ENCODE data around the gene HADHA.

The HADHA gene

DNA sequence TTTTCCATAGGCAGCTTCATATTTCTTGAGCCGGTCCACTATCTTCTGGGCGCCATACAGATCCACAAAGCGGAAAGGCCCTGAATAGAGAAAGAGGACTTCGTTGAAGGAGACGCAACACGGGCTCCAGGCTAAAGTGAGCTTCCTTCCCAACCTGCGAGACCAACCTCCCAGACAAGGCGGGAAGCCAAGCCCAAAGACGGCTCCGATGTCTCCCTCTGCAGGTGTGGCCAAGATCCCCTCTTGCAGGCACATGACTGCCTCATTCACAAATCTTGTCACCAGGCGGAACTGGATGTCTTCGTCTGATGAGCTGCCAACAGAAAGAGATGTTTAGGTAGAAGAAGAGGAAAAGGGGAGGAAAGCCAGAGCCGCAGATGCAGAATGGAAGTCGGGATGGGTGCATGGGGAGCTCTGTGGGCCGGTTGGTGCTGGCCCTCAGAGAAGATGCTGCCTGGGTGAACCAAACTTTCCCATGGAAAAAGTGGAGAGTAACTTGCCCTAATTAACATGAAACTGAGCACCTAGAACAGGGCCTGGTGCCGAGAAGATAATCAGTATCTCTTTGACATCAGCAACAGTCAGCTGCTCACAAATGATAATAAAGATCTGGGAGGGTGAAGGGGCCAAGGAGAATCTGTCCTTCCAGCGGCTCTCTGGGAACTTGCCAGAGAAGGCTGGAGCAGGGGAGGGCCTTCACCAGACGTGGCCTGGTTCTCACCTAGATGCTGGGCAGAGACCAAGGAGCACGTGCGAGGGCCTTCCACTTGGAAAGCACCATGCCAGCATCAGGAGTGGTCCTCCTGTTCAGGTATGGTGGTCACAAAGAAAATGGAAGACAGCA is 52.9 kb downstream of the HADHA start:
- no peak overlapping the region for H3K4me3 ChIP-seq (ENCODE audit: insufficient read length, low read depth)
- no peaks in the 10 kb centered on the region for H3K9me3 ChIP-seq (ENCODE audit: insufficient read depth, low read length)
- no peak overlapping the region for H3K9ac ChIP-seq (ENCODE audit: insufficient read length, low read depth)
- H3K4me1 ChIP-seq (ENCODE audit: insufficient read depth, insufficient read length) = peaks cover 3% of the 10 kb centered on the region
- H3K36me3 ChIP-seq (ENCODE audit: insufficient read depth, insufficient read length, low read length) = peaks cover 75% of the 10 kb centered on the region
- DNase-seq (ENCODE audit: low read depth, low spot score) = no peak
- H3K27me3 ChIP-seq (ENCODE audit: insufficient read depth, insufficient read length) = no peaks in the 10 kb centered on the region
- TF ChIP-seq SUZ12 (IDR thresholded peaks at IDR 0.05; ENCODE audit: extremely low read depth, insufficient read depth, insufficient read length) (no peak), ZNF274 (IDR thresholded peaks at IDR 0.05; ENCODE audit: low read depth, low read length) (no peak), YY1 (IDR thresholded peaks at IDR 0.05; ENCODE audit: insufficient read depth, insufficient read length) (no peak)

DNA sequence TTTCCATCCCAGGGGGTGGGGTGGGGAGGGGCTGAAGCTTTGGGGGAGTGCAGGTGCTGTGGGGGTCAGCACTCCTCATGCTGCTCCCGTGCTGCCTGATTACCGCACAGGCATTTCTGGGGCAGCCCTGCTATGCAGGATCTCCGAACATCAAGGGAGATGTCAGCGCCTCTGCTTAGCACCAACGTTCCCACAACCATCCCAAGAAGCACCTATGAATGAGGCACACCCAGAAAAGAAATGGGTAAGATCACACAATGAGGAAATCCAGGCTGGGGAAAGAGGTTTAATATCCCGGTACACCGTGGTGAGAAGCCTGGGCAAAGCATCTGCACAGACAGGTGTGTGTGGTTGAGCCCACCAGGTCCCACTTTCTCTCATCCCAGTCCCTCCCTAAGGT is 54.1 kb downstream of the HADHA start:
- H3K9ac ChIP-seq (ENCODE audit: insufficient read length, low read depth) = no peak overlapping the region
- H3K36me3 ChIP-seq (ENCODE audit: insufficient read depth, insufficient read length, low read length) = peaks cover 64% of the 10 kb centered on the region
- H3K4me3 ChIP-seq (ENCODE audit: insufficient read length, low read depth) = no peak overlapping the region
- DNase-seq (ENCODE audit: low read depth, low spot score) = no peak
- no peaks in the 10 kb centered on the region for H3K9me3 ChIP-seq (ENCODE audit: insufficient read depth, low read length)
- no peak for TF ChIP-seq YY1 (IDR thresholded peaks at IDR 0.05; ENCODE audit: insufficient read depth, insufficient read length)
- no peak for TF ChIP-seq SUZ12 (IDR thresholded peaks at IDR 0.05; ENCODE audit: extremely low read depth, insufficient read depth, insufficient read length)
- no peak for TF ChIP-seq ZNF274 (IDR thresholded peaks at IDR 0.05; ENCODE audit: low read depth, low read length)
- peaks cover 5% of the 10 kb centered on the region for H3K27me3 ChIP-seq (ENCODE audit: insufficient read depth, insufficient read length)
- peaks cover 3% of the 10 kb centered on the region for H3K4me1 ChIP-seq (ENCODE audit: insufficient read depth, insufficient read length)

DNA sequence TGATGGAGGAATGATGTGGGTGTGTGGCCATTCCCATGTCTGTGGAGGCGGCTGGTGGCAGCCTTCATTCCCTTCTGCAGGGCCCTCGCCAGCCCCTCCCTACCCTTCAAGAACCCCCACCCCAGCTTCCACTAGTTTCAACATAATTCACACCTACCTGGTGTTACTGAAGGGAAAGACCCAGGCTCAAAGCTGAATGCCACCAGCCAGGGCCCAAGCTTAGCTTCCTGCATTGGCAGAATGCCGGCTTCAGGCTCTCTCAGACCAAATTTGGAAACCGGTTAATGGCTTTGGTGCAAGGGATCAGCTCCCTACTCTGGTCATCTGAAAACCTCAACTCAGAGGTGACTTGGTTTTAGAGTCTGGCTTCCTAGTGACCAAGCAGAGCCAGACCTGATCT is 54.7 kb downstream of the HADHA start:
- no peak for DNase-seq (ENCODE audit: low read depth, low spot score)
- Histone ChIP-seq H3K9ac (ENCODE audit: insufficient read length, low read depth) (no peak overlapping the region), H3K4me3 (ENCODE audit: insufficient read length, low read depth) (no peak overlapping the region), H3K27me3 (ENCODE audit: insufficient read depth, insufficient read length) (peaks cover 7% of the 10 kb centered on the region), H3K4me1 (ENCODE audit: insufficient read depth, insufficient read length) (peaks cover 3% of the 10 kb centered on the region), H3K36me3 (ENCODE audit: insufficient read depth, insufficient read length, low read length) (peaks cover 58% of the 10 kb centered on the region), H3K9me3 (ENCODE audit: insufficient read depth, low read length) (no peaks in the 10 kb centered on the region)
- TF ChIP-seq ZNF274 (IDR thresholded peaks at IDR 0.05; ENCODE audit: low read depth, low read length) = no peak
- TF ChIP-seq SUZ12 (IDR thresholded peaks at IDR 0.05; ENCODE audit: extremely low read depth, insufficient read depth, insufficient read length) = no peak
- no peak for TF ChIP-seq YY1 (IDR thresholded peaks at IDR 0.05; ENCODE audit: insufficient read depth, insufficient read length)

DNA sequence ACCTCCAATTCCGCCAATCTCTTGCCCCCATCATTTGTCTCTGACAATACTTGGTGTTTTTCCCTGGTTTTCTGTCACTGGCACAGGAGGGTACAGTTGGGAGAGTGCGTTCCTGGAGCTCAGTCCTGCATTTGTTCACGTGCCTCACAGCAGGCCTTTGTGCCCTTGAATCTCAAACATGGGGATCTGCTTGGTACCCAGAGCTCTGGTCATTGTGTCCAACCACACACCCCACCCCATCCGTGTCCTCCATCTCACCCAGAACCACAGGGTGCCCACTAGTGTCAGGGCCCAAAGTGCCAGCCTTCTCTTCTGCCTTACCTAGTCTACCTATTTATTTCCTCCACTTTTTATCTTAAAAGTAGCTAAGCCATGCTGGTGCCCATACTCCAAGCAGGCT is 55.3 kb downstream of the HADHA start:
- Histone ChIP-seq H3K9ac (ENCODE audit: insufficient read length, low read depth) (no peak overlapping the region), H3K36me3 (ENCODE audit: insufficient read depth, insufficient read length, low read length) (peaks cover 54% of the 10 kb centered on the region), H3K4me3 (ENCODE audit: insufficient read length, low read depth) (no peak overlapping the region), H3K27me3 (ENCODE audit: insufficient read depth, insufficient read length) (peaks cover 7% of the 10 kb centered on the region), H3K4me1 (ENCODE audit: insufficient read depth, insufficient read length) (peaks cover 5% of the 10 kb centered on the region), H3K9me3 (ENCODE audit: insufficient read depth, low read length) (no peaks in the 10 kb centered on the region)
- no peak for DNase-seq (ENCODE audit: low read depth, low spot score)
- TF ChIP-seq SUZ12 (IDR thresholded peaks at IDR 0.05; ENCODE audit: extremely low read depth, insufficient read depth, insufficient read length) (no peak), ZNF274 (IDR thresholded peaks at IDR 0.05; ENCODE audit: low read depth, low read length) (no peak), YY1 (IDR thresholded peaks at IDR 0.05; ENCODE audit: insufficient read depth, insufficient read length) (no peak)

DNA sequence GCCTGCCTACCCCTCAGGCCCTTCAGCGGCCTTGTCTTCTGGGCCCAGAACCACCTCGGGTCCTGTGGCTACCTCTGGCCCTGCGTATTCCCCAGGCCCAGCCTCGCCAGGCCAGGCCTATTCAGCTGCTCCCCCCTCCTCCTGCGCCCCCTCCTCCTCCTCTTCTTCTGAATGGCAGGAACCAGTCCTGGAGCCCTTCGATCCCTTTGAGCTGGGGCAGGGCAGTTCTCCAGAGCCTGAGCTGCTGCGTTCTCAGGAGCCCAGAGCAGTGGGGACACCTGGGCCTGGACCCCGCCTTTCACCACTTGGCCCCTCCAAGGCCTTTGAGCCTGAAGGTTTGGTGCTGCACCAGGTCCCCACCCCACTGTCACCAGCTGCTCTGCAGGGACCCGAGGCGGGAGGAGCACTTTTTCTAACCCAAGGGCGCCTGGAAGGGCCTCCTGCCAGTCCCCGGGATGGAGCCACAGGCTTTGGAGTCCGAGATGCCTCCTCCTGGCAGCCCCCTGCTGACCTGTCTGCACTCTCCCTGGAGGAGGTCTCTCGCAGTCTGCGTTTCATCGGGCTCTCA is 56.8 kb downstream of the HADHA start:
- Histone ChIP-seq H3K27me3 (ENCODE audit: insufficient read depth, insufficient read length) (peaks cover 7% of the 10 kb centered on the region), H3K9me3 (ENCODE audit: insufficient read depth, low read length) (no peaks in the 10 kb centered on the region), H3K4me3 (ENCODE audit: insufficient read length, low read depth) (no peak overlapping the region), H3K36me3 (ENCODE audit: insufficient read depth, insufficient read length, low read length) (peaks cover 39% of the 10 kb centered on the region), H3K9ac (ENCODE audit: insufficient read length, low read depth) (no peak overlapping the region), H3K4me1 (ENCODE audit: insufficient read depth, insufficient read length) (peaks cover 5% of the 10 kb centered on the region)
- TF ChIP-seq SUZ12 (IDR thresholded peaks at IDR 0.05; ENCODE audit: extremely low read depth, insufficient read depth, insufficient read length) = no peak
- no peak for TF ChIP-seq YY1 (IDR thresholded peaks at IDR 0.05; ENCODE audit: insufficient read depth, insufficient read length)
- no peak for TF ChIP-seq ZNF274 (IDR thresholded peaks at IDR 0.05; ENCODE audit: low read depth, low read length)
- no peak for DNase-seq (ENCODE audit: low read depth, low spot score)

DNA sequence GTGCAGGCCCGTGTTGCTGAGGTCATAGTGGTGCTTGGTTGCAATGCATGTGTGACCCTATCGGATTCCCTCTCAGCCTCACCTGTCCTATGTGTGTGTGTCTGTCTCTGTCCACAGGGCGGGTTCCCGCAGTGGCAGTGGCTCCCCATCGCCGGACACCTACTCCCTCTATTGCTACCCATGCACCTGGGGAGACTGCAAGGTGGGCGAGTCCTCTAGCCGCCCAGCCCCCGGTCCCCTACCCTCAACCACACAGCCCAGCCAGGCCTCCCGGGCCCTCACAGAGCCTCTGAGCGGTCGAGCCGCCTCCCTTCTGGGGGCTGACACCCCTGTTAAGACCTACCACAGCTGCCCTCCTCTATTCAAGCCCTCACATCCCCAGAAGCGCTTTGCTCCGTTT is 57.3 kb downstream of the HADHA start:
- Histone ChIP-seq H3K4me1 (ENCODE audit: insufficient read depth, insufficient read length) (peaks cover 9% of the 10 kb centered on the region), H3K36me3 (ENCODE audit: insufficient read depth, insufficient read length, low read length) (peaks cover 36% of the 10 kb centered on the region), H3K9me3 (ENCODE audit: insufficient read depth, low read length) (no peaks in the 10 kb centered on the region), H3K9ac (ENCODE audit: insufficient read length, low read depth) (no peak overlapping the region), H3K4me3 (ENCODE audit: insufficient read length, low read depth) (no peak overlapping the region), H3K27me3 (ENCODE audit: insufficient read depth, insufficient read length) (peaks cover 7% of the 10 kb centered on the region)
- no peak for DNase-seq (ENCODE audit: low read depth, low spot score)
- no peak for TF ChIP-seq SUZ12 (IDR thresholded peaks at IDR 0.05; ENCODE audit: extremely low read depth, insufficient read depth, insufficient read length)
- no peak for TF ChIP-seq ZNF274 (IDR thresholded peaks at IDR 0.05; ENCODE audit: low read depth, low read length)
- no peak for TF ChIP-seq YY1 (IDR thresholded peaks at IDR 0.05; ENCODE audit: insufficient read depth, insufficient read length)

DNA sequence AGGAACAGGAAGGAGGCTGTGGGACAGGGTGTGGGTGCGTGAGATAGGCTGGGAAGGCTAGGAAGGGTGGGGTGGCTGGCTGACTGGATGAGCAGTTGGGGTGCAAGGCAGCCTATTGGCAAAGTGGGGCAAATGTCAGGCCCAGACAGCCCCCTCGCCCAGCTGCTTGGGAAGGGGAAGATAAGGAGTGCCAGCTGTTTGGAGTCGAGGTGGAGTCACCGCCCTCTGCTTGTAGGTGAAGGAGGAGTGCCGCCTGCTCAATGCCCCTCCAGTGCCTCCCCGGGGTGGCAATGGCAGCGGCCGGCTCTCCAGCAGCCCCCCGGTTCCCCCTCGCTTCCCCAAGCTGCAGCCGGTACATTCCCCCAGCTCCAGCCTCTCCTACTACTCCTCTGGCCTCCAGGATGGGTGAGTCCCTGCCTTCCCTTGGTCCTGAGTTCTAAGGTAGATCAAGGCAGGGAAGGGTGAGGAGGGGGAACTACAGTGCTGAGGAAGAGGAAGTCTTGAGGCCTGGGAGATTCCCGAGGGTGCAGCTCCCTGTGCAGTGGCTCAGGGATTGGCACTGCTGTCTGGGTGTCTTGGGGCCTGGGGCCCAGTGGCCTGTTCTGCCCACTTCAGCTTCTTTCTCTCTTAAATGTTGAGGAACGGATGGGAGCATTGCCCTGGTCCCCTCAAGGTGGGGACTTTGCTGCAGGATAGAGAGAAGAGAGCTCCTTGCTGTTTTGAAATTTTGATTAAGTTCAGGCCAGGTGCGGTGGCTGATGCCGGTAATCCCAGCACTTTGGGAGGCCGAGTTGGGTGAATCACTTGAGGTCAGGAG is 58.3 kb downstream of the HADHA start:
- TF ChIP-seq SUZ12 (IDR thresholded peaks at IDR 0.05; ENCODE audit: extremely low read depth, insufficient read depth, insufficient read length) (no peak), YY1 (IDR thresholded peaks at IDR 0.05; ENCODE audit: insufficient read depth, insufficient read length) (no peak)
- Histone ChIP-seq H3K4me3 (ENCODE audit: insufficient read length, low read depth) (no peak overlapping the region), H3K4me1 (ENCODE audit: insufficient read depth, insufficient read length) (peaks cover 9% of the 10 kb centered on the region), H3K9ac (ENCODE audit: insufficient read length, low read depth) (no peak overlapping the region), H3K36me3 (ENCODE audit: insufficient read depth, insufficient read length, low read length) (peaks cover 27% of the 10 kb centered on the region), H3K27me3 (ENCODE audit: insufficient read depth, insufficient read length) (peaks cover 7% of the 10 kb centered on the region), H3K9me3 (ENCODE audit: insufficient read depth, low read length) (no peaks in the 10 kb centered on the region)
- no peak for DNase-seq (ENCODE audit: low read depth, low spot score)
